HCT116 (cell line): Measurements from ENCODE around the gene DENND5A. TPM values are rescaled to one million over a fixed set of nuclear protein-coding genes. Genes with fewer than 3 reads are reported as not detected.
"Not testable (repeated sequence)": the region's sequence is repeated elsewhere in the genome, so short reads cannot be mapped to it uniquely, and the experiment has no call there.

ENCODE experiments used
- ATAC-seq: fragments of 200-7000 bp; cut with Tn5 transposase; 2 replicates; pipeline ENCODE4 v1.9.1; 2020; ENCODE audit warnings: mild to moderate bottlenecking, moderate library complexity
- BruUV-seq: library from RNA; stranded (reverse); fragments of 400-500 nt; replicated peaks from 2 replicates; lab custom pipeline; 2021; lab: Mats Ljungman, UMichigan
- CTCF ChIA-PET: fragments of 300-600 bp; sonication (Branson Sonifier 250); formaldehyde crosslinking; loops from one replicate; lab custom pipeline; 2021; ENCODE audit warnings: antibody characterized with exemption; lab: Charles Lee
- POLR2A ChIA-PET: fragments of 300-600, 350-600 bp; sonication (Branson Sonifier 250); formaldehyde crosslinking; loops from one replicate; lab custom pipeline; 2021; ENCODE audit warnings: antibody characterized with exemption; lab: Charles Lee
- RAD21 ChIA-PET, 2 experiments: fragments of 300-600 bp; sonication (Branson Sonifier 250); formaldehyde crosslinking; loops; one replicate each; lab custom pipeline; 2023; ENCODE audit warnings: low total read pairs in 2 of 2; ENCODE audit not compliant: uncharacterized antibody in 2 of 2, unreplicated experiment in 2 of 2, low non-redundant PET in 1 of 2; lab: Charles Lee
- DNase-seq: peaks from one replicate; pipeline ENCODE4 v3.0.0-alpha.2; 2010; ENCODE audit warnings: low read depth, low spot score
- H2AFZ ChIP-seq: fragments of 200-600 bp; shearing (Covaris generic), sonication (generic); 2 replicates; pipeline ENCODE4 v1.6.1; 2017; ENCODE audit warnings: low read depth, mixed run types, mixed read lengths, antibody characterized with exemption, low read length; ENCODE audit not compliant: poor library complexity, severe bottlenecking
- H3K27ac ChIP-seq: 2 replicates; pipeline ENCODE4 v1.5.1; 2012; ENCODE audit warnings: low read depth, low read length
- H3K27me3 ChIP-seq: fragments of 200-600 bp; sonication (generic); 2 replicates; pipeline ENCODE4 v1.6.1; 2016; ENCODE audit warnings: mixed run types, low read length, mixed read lengths; ENCODE audit not compliant: insufficient read depth
- H3K36me3 ChIP-seq, 2 experiments: fragments of 200-500 bp in 1 of 2; fragments of 200-600 bp in 1 of 2; sonication (Bioruptor generic) in 1 of 2; sonication (generic) in 1 of 2; 2 replicates each; pipeline versions ENCODE4 v1.5.1 to v1.6.1; 2014 to 2016; ENCODE audit warnings: low read length in 2 of 2, inconsistent platforms in 1 of 2, mixed read lengths in 1 of 2, mixed run types in 1 of 2; ENCODE audit not compliant: insufficient read depth in 2 of 2, control insufficient read depth in 1 of 2
- H3K4me1 ChIP-seq, 2 experiments: fragments of 200-600 bp in 1 of 2; sonication (generic) in 1 of 2; 2 replicates each; pipeline versions ENCODE4 v1.5.1 to v1.6.1; 2012 to 2017; ENCODE audit warnings: low read length in 2 of 2, inconsistent platforms in 1 of 2, mild to moderate bottlenecking in 1 of 2, mixed read lengths in 1 of 2, mixed run types in 1 of 2, moderate library complexity in 1 of 2; ENCODE audit not compliant: insufficient read depth in 2 of 2, control insufficient read depth in 1 of 2
- H3K4me2 ChIP-seq: fragments of 200-600 bp; sonication (generic); 2 replicates; pipeline ENCODE4 v1.6.1; 2017; ENCODE audit warnings: mixed run types, low read length, mixed read lengths
- H3K4me3 ChIP-seq, 2 experiments: fragments of 200-600 bp in 1 of 2; sonication (generic) in 1 of 2; replicated peaks in 1 of 2; 2 replicates each; pipeline ENCODE4 v1.5.1; 2011 to 2016; ENCODE audit warnings: low read length in 2 of 2, control low read depth in 1 of 2, low read depth in 1 of 2, mild to moderate bottlenecking in 1 of 2, mixed read lengths in 1 of 2, mixed run types in 1 of 2
- H3K79me2 ChIP-seq: fragments of 200-600 bp; sonication (generic); 2 replicates; pipeline ENCODE4 v1.6.1; 2017; ENCODE audit warnings: mild to moderate bottlenecking, mixed run types, low read length, moderate library complexity, mixed read lengths; ENCODE audit not compliant: insufficient read depth
- H3K9ac ChIP-seq: fragments of 200-600 bp; sonication (generic); 2 replicates; pipeline ENCODE4 v1.6.1; 2016; ENCODE audit warnings: low read length, mixed read lengths
- H3K9me2 ChIP-seq: fragments of 200-600 bp; sonication (generic), shearing (Covaris generic); 2 replicates; pipeline ENCODE4 v1.6.1; 2017; ENCODE audit warnings: mixed run types, mild to moderate bottlenecking, moderate library complexity; ENCODE audit not compliant: insufficient read depth
- H3K9me3 ChIP-seq, 2 experiments: fragments of 200-500 bp in 1 of 2; fragments of 200-600 bp in 1 of 2; sonication (Bioruptor generic) in 1 of 2; sonication (generic) in 1 of 2; 2 replicates each; pipeline ENCODE4 v1.6.1; 2014 to 2017; ENCODE audit warnings: low read length in 2 of 2, mixed read lengths in 2 of 2, inconsistent platforms in 1 of 2, low read depth in 1 of 2, mild to moderate bottlenecking in 1 of 2, mixed run types in 1 of 2, moderate library complexity in 1 of 2; ENCODE audit not compliant: control insufficient read depth in 1 of 2, insufficient read depth in 1 of 2
- H4K20me1 ChIP-seq: fragments of 200-600 bp; sonication (generic), shearing (Covaris generic); 2 replicates; pipeline ENCODE4 v1.6.1; 2017; ENCODE audit warnings: mixed run types, mild to moderate bottlenecking, moderate library complexity; ENCODE audit not compliant: insufficient read depth
- CEBPB ChIP-seq: IDR thresholded peaks from 2 replicates; pipeline ENCODE4 v1.6.1; 2012; ENCODE audit warnings: low read depth
- EGR1 ChIP-seq: IDR thresholded peaks from 2 replicates; pipeline ENCODE4 v1.6.1; 2012; ENCODE audit warnings: low read depth
- ELF1 ChIP-seq: IDR thresholded peaks from 2 replicates; pipeline ENCODE4 v1.6.1; 2012; ENCODE audit warnings: low read depth, borderline replicate concordance
- FOSL1 ChIP-seq: IDR thresholded peaks from 2 replicates; pipeline ENCODE4 v1.6.1; 2012; ENCODE audit warnings: low read depth
- JUND ChIP-seq: IDR thresholded peaks from 2 replicates; pipeline ENCODE4 v1.6.1; 2012
- POLR2AphosphoS5 ChIP-seq: IDR thresholded peaks from 2 replicates; pipeline ENCODE4 v1.6.1; 2011; ENCODE audit warnings: mild to moderate bottlenecking, low read depth, low read length, moderate library complexity
- RAD21 ChIP-seq: IDR thresholded peaks from 2 replicates; pipeline ENCODE4 v1.6.1; 2012; ENCODE audit warnings: low read depth, mild to moderate bottlenecking
- REST ChIP-seq: IDR thresholded peaks from 2 replicates; pipeline ENCODE4 v1.6.1; 2012; ENCODE audit warnings: low read depth
- SP1 ChIP-seq: IDR thresholded peaks from 2 replicates; pipeline ENCODE4 v1.6.1; 2012; ENCODE audit warnings: low read depth
- SRF ChIP-seq: IDR thresholded peaks from 2 replicates; pipeline ENCODE4 v1.6.1; 2012; ENCODE audit warnings: low read depth
- TCF7L2 ChIP-seq: IDR thresholded peaks from 2 replicates; pipeline ENCODE4 v1.7.0; 2011; ENCODE audit warnings: borderline replicate concordance, inconsistent platforms; ENCODE audit not compliant: insufficient read depth, insufficient read length; ENCODE audit errors: extremely low read depth
- YY1 ChIP-seq: IDR thresholded peaks from 2 replicates; pipeline ENCODE4 v1.6.1; 2011; ENCODE audit warnings: low read length, low read depth, moderate library complexity, mild to moderate bottlenecking; ENCODE audit not compliant: insufficient replicate concordance; ENCODE audit errors: extremely low read depth
- ZNF274 ChIP-seq: fragments of 200-500 bp; sonication (Bioruptor generic); IDR thresholded peaks from 2 replicates; pipeline ENCODE4 v1.6.1; 2014; ENCODE audit warnings: mild to moderate bottlenecking, low read depth, low read length, inconsistent platforms
- intact Hi-C: fragments of 100-400 bp; cut with micrococcal nuclease; formaldehyde crosslinking; loops from 2 replicates; pipeline ENCODE4 v1.10.0; 2022
- total RNA-seq: library from RNA; stranded (reverse); gene quantifications from one replicate; pipeline ENCODE4 v1.2.1, GENCODE V29; 2021; ENCODE audit not compliant: unreplicated experiment
- TF ChIP-seq, protein P1 (sequence below): IDR thresholded peaks from 2 replicates; pipeline ENCODE4 v1.6.1; 2012

Gene DENND5A
- total RNA-seq, 1 experiment from 2014 or later: 48.6 TPM

GRCh38 chr11:9169595-9170295 is 95.4 kb downstream of the DENND5A start:
- Histone ChIP-seq H4K20me1 (no peaks in the 10 kb centered on the region), H3K4me1 (peaks cover 0 to 17% of the 10 kb centered on the region in 2 experiments; a peak in 2 of 4 replicates), H3K27ac (no peak overlapping the region), H3K9ac (no peak overlapping the region), H3K36me3 (peaks cover 7 to 23% of the 10 kb centered on the region in 2 experiments; a peak in 2 of 4 replicates), H3K9me2 (no peaks in the 10 kb centered on the region), H3K4me2 (peak overlapping the region; percentile 41), H3K79me2 (0 out of 2 replicates have a peak, but pooled peaks cover 3% of the 10 kb centered on the region), H2AFZ (no peak overlapping the region), H3K9me3 (no peaks in the 10 kb centered on the region), H3K27me3 (no peaks in the 10 kb centered on the region), H3K4me3 (no peak overlapping the region)
- DNase-seq (no peak), ATAC-seq (peak; percentile 28; the same call in 1 of the 2 replicates)
- BruUV-seq: no TSS peak
- RAD21 ChIA-PET: no interaction called here
- intact Hi-C loops: loop anchor here (5.0 to 10.0 kb wide), 2 partner anchors 93 to 225 kb away; no protein-coding TSS in a partner anchor
- TF ChIP-seq REST (no peak), ELF1 (no peak), YY1 (no peak), TCF7L2 (no peak), POLR2AphosphoS5 (no peak), JUND (peak; percentile 18; the same call in 1 of the 2 replicates), SRF (no peak), ZNF274 (no peak), EGR1 (no peak), CEBPB (no peak), SP1 (no peak), RAD21 (no peak), FOSL1 (peak; percentile 20; the same call in 1 of the 2 replicates)
- TF ChIP-seq, protein P1, sequence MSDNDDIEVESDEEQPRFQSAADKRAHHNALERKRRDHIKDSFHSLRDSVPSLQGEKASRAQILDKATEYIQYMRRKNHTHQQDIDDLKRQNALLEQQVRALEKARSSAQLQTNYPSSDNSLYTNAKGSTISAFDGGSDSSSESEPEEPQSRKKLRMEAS: no peak
- CTCF ChIA-PET: no interaction called here
- POLR2A ChIA-PET: no interaction called here

- H3K9ac ChIP-seq, H3K9me3 ChIP-seq, H3K4me1 ChIP-seq, CTCF ChIA-PET, H2AFZ ChIP-seq, H3K4me3 ChIP-seq, POLR2A ChIA-PET, DNase-seq, H3K9me2 ChIP-seq, H3K27ac ChIP-seq, H3K27me3 ChIP-seq, H3K4me2 ChIP-seq, H4K20me1 ChIP-seq, RAD21 ChIA-PET, H3K79me2 ChIP-seq, ATAC-seq, BruUV-seq: not testable (repeated sequence)
- intact Hi-C loops: loop anchor here (10.0 kb wide), 1 partner anchor 233 kb away; no protein-coding TSS in a partner anchor
- H3K36me3 ChIP-seq: peaks cover 8 to 18% of the 10 kb centered on the region in 2 experiments
Measured at GRCh38 chr11:9161991-9162390, 103.2 kb downstream of the DENND5A start.
